ENCODE results near the gene MED15. TPM values are rescaled to one million over a fixed set of nuclear protein-coding genes. Genes with fewer than 3 reads are reported as not detected.
"Not testable (repeated sequence)": the region's sequence is repeated elsewhere in the genome, so short reads cannot be mapped to it uniquely, and the experiment has no call there.

MED15 gene
- total and polyA plus RNA-seq, 2 of the 4 experiments (the other 2 are of a cell fraction) = 19.0 to 68.8 TPM

DNA sequence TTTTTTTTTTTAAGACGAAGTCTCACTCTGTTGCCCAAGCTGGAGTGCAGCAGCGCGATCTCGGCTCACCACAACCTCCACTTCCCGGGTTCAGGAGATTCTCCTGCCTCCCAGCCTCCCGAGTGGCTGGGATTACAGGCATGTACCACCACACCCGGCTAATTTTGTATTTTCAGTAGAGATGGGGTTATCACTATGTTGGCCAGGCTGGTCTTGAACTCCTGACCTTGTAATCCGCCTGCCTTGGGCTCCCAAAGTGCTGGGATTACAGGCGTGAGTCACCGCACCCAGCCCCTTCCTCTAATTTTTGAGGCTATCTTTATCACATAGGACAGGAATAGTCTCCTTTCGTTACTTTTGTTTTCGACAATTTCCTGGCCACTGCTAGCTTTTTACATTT is 31.8 kb upstream of the MED15 start:
- H4K20me1 ChIP-seq (ENCODE audit: insufficient read depth, low read length); in situ Hi-C loops (cut with MboI; ENCODE audit: low sequenced_read_pairs); H2BK15ac ChIP-seq (ENCODE audit: low read depth, low read length); dilution Hi-C loops (cut with HindIII; ENCODE audit: low sequenced_read_pairs, unreplicated experiment); DNase-seq; H3K27ac ChIP-seq (ENCODE audit: insufficient read depth, low read length); H2BK20ac ChIP-seq (ENCODE audit: low read depth, low read length); H3K4me1 ChIP-seq (ENCODE audit: control insufficient read depth, insufficient read depth, low read length); H2AK5ac ChIP-seq (ENCODE audit: low read depth, low read length); H4K5ac ChIP-seq (ENCODE audit: low read depth, low read length); H3K9me3 ChIP-seq (ENCODE audit: control insufficient read depth, insufficient read depth, low read length); H3K56ac ChIP-seq (ENCODE audit: extremely low read depth, insufficient read depth, low read length); H3K18ac ChIP-seq (ENCODE audit: low read depth, low read length); H3K4me3 ChIP-seq (ENCODE audit: insufficient read depth, low read depth, low read length); H3K4me2 ChIP-seq (ENCODE audit: low read depth, low read length); H3K4ac ChIP-seq (ENCODE audit: low read depth, low read length); H3K14ac ChIP-seq (replicated peaks; ENCODE audit: low read depth, low read length); H4K91ac ChIP-seq (ENCODE audit: insufficient read depth, low read depth, low read length); H3K27me3 ChIP-seq (ENCODE audit: control insufficient read depth, insufficient read depth, low read length); CTCF ChIA-PET; H4K8ac ChIP-seq (ENCODE audit: low read depth in 2 of 2, low read length in 2 of 2); H3K9ac ChIP-seq (ENCODE audit: low read depth, low read length); POLR2A ChIA-PET (ENCODE audit: unreplicated experiment); H2BK5ac ChIP-seq (ENCODE audit: low read depth, low read length, poor library complexity, severe bottlenecking); ATAC-seq (ENCODE audit: low read depth); H3K23ac ChIP-seq (ENCODE audit: low read depth, low read length); H2AFZ ChIP-seq (replicated peaks; ENCODE audit: low read length, poor library complexity); H2BK120ac ChIP-seq (ENCODE audit: low read depth, low read length); H2AK9ac ChIP-seq (replicated peaks; ENCODE audit: low read depth, low read length, poor library complexity); BruUV-seq (replicated peaks); intact Hi-C loops (cut with micrococcal nuclease): not testable (repeated sequence)
- Histone ChIP-seq H3K79me1 (ENCODE audit: low read depth in 1 of 2, low read length in 2 of 2) (peaks cover 4 to 16% of the 10 kb centered on the region in 2 experiments; a peak in 3 of 4 replicates), H3K9me1 (ENCODE audit: insufficient read depth, low read length) (peaks cover 15% of the 10 kb centered on the region), H3K36me3 (ENCODE audit: control insufficient read depth, insufficient read depth, low read length) (peaks cover 15% of the 10 kb centered on the region)
- 100% methylated on average over 2 of the region's 12 CpGs; no CpG with 5 or more reads in 1 of the 2 experiments for WGBS, 2 experiments (ENCODE audit: extremely low coverage in 2 of 2, insufficient read length in 1 of 2)

DNA sequence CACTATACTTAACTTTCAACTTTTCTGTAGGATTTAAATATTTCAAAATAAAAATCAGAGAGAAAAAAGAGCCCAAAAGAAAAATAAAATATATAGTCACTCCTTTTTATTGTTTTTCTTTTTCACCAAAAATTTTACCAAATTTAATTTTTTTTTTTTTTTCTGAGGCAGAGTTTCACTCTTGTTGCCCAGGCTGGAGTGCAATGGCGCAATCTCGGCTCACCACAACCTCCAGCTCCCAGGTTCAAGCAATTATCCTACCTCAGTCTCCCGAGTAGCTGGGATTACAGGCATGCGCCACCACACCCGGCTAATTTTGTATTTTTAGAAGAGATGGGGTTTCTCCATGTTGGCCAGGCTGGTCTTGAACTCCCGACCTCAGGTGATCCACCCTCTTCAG is 29.4 kb upstream of the MED15 start:
- H2AK5ac ChIP-seq (ENCODE audit: low read depth, low read length); H3K18ac ChIP-seq (ENCODE audit: low read depth, low read length); H3K4me2 ChIP-seq (ENCODE audit: low read depth, low read length); H3K4me1 ChIP-seq (ENCODE audit: control insufficient read depth, insufficient read depth, low read length); H2AK9ac ChIP-seq (replicated peaks; ENCODE audit: low read depth, low read length, poor library complexity); H3K4ac ChIP-seq (ENCODE audit: low read depth, low read length); H3K9me3 ChIP-seq (ENCODE audit: control insufficient read depth, insufficient read depth, low read length); dilution Hi-C loops (cut with HindIII; ENCODE audit: low sequenced_read_pairs, unreplicated experiment); DNase-seq; H3K9ac ChIP-seq (ENCODE audit: low read depth, low read length); H2BK20ac ChIP-seq (ENCODE audit: low read depth, low read length); H3K36me3 ChIP-seq (ENCODE audit: control insufficient read depth, insufficient read depth, low read length); H4K8ac ChIP-seq (ENCODE audit: low read depth in 2 of 2, low read length in 2 of 2); H2BK15ac ChIP-seq (ENCODE audit: low read depth, low read length); intact Hi-C loops (cut with micrococcal nuclease); ATAC-seq (ENCODE audit: low read depth); H2AFZ ChIP-seq (replicated peaks; ENCODE audit: low read length, poor library complexity); H4K91ac ChIP-seq (ENCODE audit: insufficient read depth, low read depth, low read length); H2BK5ac ChIP-seq (ENCODE audit: low read depth, low read length, poor library complexity, severe bottlenecking); BruUV-seq (replicated peaks); H4K5ac ChIP-seq (ENCODE audit: low read depth, low read length); CTCF ChIA-PET; H3K4me3 ChIP-seq (ENCODE audit: insufficient read depth, low read depth, low read length); H3K56ac ChIP-seq (ENCODE audit: extremely low read depth, insufficient read depth, low read length); POLR2A ChIA-PET (ENCODE audit: unreplicated experiment); in situ Hi-C loops (cut with MboI; ENCODE audit: low sequenced_read_pairs); H3K23ac ChIP-seq (ENCODE audit: low read depth, low read length); H3K27ac ChIP-seq (ENCODE audit: insufficient read depth, low read length); H3K14ac ChIP-seq (replicated peaks; ENCODE audit: low read depth, low read length); H2BK120ac ChIP-seq (ENCODE audit: low read depth, low read length); H3K27me3 ChIP-seq (ENCODE audit: control insufficient read depth, insufficient read depth, low read length); H3K9me1 ChIP-seq (ENCODE audit: insufficient read depth, low read length); H4K20me1 ChIP-seq (ENCODE audit: insufficient read depth, low read length): not testable (repeated sequence)
- peaks cover 9 to 27% of the 10 kb centered on the region in 2 experiments; a peak in 3 of 4 replicates for H3K79me1 ChIP-seq (ENCODE audit: low read depth in 1 of 2, low read length in 2 of 2)
- WGBS, 2 experiments (ENCODE audit: extremely low coverage in 2 of 2, insufficient read length in 1 of 2) = no CpG with 5 or more reads among the region's 6 CpGs

All from IMR-90 (cell line).